Stimulated activated CD8-positive, alpha-beta memory T cell treated with anti-CD3 and anti-CD28 coated beads, Interleukin-7, amount 100 ng/mL, for 48 hours (primary cell): Measurements from ENCODE around the gene FAF2.
"Not testable (repeated sequence)": the region's sequence is repeated elsewhere in the genome, so short reads cannot be mapped to it uniquely, and the experiment has no call there.

Source experiments
- DNase-seq, 2 donors: peaks; one replicate each; pipeline ENCODE4 v3.0.0-alpha.2; 2020; ENCODE audit warnings: low read depth in 1 of 2; ENCODE audit errors: extremely low read depth in 1 of 2

The FAF2 gene

DNA sequence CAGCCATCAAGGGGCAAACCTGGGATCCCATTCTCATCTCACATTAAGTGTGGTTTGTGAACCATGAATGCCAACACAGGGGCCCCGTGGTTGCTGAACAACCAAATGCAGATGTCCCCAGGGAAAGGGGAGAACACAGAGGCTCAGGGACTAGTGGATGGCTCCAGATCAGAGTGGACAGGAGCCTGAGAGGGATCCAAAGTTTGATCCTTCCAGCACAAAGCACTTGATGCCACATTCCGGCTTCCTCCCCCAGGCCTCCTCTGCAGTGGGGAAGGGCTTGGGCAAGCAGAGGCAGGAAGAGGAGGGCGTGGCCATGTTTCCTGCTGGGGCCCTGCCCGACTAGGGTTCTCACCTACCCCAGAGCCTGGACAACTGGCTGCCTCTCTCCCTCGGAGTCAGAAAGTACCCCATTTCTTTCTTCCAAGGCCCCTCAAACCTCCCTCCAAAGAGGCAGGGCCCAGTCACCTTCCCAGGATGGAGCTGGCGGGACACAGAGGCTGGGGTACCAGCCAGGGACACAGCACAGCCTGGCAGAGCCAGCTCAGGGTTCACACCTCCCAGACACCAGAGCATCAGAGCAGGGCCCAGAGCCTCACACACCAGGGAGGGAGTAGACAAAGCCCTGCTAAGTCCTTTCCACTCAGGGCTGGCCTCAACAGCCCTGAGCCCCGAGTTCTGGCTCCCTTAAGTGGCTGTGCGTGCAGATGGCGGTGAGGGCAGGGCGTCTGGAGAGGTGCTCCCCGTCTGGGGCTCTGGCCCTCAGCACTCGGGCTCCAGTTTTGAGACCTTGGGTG, 93.4 kb downstream of the FAF2 start:
- DNase-seq = no peak

DNA sequence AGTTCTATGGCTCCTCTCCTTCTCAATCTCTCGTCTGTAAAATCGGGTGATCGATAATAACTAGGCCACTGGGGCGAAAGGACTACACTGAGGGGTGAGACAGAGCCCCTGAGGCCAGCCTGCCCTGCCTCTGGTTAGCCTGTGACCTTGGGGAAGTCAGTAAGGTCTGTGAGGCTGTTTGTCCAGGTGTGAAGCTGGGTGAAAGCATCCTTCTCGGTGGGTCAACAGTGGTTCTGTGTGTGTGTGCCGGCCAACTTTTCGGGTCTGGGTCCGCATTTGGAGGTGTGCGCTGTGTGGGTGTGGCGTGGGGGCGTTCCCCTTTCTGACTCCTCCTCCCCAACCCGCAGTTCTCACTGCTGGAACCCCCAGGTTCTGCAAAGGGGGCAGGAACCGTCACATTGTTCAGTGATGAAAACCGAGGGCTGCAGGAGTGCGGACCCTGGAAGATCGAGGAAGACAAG, 94.0 kb downstream of the FAF2 start:
- DNase-seq = no peak

DNA sequence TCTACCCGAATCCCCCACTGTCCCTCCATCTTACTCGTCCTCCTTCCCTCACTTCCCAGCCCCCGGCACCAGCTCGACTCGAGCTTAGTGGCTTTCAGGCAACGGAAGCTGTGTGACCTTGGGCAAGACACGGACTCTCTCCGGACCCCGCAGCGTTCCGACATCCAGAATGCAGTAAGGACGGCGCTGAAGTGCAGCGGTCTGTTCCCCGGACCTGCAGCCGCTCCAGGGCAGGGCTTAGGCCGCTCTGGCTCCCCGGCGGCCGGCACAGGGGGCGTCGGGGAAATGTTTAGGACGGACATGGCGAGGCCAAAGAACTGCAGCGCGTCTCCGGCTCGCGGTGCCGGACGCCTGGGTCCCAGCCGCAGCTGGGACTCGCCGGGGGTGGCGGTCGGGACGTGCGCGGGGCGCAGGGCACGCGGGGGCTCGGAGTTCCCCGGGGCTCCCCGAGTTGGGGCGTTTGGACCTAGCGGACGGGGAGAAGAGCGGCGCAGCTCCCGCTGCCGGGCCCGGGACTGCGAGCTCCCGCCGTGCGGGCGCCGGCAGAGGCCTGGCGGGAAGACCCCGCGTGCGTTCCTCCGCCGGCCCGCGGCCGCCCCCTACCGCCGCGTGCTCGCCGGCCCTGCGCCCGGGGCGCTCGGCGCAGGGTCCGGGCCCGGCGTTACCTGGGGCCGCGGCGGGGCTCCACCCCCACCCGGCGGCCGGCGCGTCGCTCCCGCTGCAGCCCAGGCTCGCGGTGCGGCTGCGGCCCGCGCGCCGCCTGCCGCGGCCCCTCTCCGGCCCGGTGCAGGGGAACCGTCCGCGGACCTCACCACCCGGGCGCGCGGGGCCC, 94.6 kb downstream of the FAF2 start:
- no peak for DNase-seq

DNA sequence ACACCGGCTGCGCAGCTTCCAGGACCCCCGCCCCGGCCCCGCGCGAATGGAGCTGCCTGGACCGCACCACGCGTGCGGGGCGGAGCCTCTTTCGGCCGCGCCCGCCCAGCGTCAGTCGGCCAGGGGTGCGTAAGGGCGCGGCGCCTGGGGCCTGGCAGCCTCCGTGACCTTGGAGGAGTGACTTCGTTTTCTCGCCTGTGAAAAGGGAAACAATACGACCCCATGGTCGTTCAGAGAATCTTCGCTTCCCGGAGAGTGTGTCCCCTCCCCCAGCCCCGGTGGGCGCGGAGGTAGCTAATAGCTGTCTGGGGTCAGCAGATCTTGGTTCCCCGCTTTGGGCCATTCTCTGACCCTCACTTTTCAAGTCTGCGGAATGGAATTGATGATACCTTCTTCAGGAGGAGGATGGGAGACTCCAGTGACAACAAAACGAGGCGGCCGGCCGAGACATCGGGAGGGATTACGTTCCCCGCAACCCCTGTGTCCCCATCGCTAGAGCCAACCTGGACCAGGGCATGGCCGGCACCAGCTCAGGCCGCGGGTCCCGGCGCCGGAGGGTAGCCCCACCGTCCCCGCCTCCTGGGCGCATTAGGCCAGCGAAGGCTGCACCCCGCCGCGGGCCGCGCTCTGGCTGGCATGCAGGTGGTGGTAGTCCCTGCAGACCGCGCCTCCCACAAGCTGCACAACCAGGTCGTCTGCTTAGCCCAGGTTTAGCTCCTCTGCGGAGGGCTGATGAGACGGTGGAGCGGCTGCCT, 95.4 kb downstream of the FAF2 start:
- no peak for DNase-seq

DNA sequence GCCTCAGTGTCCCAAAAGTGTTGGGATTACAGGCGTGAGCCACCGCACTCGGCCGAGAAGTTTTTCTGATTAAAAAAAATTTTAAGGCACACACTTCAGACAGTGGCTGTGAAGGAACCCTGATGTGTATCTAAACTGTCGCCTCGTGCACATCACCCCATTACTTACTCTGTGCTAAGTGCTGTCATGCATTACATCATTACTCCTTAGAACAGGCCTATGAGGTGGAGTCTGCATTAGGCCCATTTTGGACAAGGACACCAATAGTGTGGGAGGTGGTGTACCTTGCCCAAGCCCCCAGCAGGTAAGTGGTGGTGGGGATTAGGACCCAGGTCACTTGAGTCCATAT, 97.2 kb downstream of the FAF2 start:
- DNase-seq = no peak

DNA sequence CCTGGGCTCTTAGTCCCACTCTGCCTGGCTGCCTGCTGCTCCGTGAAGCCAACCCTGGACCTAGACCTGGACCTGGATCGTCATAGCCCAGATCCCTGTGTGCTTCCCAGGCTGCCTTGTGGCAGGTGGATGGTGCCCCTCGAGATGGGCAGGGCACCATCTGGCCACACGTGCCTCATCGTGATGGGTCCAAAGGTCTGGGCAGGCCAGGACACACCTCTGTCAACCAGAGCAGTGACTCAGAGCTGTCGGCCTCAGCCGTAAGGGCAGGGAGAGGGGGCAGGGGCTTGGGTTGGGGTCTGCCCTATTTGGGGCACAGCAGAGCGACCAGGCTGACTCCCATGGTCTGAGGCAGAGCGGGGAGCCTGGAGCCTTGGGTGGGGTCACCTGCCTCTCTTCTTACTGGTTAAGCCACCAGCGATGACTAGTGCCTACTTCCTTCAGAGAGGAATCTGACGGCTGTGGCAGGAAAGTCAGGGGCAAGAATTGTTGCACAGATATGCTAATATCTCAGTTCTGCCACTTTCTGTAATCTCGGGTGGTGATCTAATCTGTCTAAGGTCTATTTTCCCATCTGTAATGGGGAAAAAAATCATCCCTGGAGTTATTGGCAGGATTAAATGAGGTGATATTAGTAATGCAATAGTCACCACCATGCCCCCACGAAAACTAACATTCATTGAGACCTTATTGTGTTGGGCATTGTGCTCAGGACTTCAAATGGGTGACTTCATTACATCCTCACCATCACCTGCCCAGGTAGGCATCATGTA, 97.7 kb downstream of the FAF2 start:
- DNase-seq = no peak

DNA sequence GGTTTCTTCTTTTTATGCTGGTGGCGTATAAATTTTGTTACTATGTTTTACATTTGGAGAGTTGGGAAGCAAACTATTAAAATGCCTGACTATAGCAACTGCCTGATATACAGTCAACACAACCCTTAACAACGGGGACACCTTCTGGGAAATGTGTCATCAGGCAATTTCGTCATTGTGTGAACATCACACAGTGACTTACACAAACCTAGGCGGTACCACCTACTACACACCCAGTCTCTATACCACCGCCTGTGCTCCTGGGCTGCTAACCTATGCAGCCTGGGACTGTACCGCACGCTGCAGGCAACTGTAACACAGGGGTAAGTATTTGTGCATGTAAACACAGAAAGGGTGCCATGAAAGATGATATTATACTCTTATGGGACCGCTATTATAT, 99.6 kb downstream of the FAF2 start:
- no peak for DNase-seq

DNA sequence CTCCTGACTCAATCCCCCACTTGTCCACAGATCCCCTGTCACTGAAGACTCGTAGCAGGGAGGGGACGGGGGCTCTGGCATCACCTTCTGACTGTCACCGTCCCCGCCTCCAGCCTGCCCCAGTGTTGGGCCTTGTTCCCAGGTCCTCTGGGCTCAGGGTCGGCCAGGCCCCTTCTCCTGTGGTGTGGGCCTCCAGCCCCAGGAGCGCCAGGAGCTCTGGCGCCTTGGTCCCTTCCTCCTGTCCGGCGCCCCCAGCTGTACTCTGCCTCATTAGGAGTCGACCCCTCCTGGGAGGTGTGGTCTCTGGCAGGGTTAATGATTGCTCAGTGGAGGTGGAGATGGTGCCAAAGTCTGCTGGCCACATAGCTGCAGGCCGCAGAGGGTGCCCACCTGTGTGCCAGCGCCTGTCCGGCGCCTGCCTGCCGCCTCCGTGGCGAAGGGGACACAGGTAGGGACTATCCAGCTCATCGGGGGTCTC, 100.8 kb downstream of the FAF2 start, which contains the start of gene CDHR2:
TSS of gene CDHR2 (plus strand) at position 376 of the 478 bp plus-strand sequence. CDS start 16,011 bp downstream, outside the sequence.
- no peak for DNase-seq

DNA sequence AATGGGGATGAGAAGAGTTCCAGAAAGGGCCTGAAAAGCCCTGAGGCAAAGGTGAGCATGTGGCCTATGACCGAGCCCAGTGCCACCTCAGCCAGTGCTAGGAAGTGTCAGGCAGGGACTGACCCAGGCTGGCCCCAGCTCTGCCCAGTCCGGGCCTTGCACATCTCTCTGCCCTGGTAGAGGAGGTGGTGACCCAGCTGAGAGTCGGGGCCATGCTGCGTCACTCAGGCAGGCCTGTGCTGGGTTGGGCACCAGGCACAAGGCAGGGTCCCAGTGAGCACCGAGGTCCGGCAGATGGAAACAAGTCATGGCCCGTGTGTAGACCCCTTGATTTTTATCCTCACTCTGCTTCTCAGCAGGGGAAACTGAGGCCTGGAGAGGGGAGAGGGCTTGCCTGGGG, 101.7 kb downstream of the FAF2 start:
- no peak for DNase-seq

DNA sequence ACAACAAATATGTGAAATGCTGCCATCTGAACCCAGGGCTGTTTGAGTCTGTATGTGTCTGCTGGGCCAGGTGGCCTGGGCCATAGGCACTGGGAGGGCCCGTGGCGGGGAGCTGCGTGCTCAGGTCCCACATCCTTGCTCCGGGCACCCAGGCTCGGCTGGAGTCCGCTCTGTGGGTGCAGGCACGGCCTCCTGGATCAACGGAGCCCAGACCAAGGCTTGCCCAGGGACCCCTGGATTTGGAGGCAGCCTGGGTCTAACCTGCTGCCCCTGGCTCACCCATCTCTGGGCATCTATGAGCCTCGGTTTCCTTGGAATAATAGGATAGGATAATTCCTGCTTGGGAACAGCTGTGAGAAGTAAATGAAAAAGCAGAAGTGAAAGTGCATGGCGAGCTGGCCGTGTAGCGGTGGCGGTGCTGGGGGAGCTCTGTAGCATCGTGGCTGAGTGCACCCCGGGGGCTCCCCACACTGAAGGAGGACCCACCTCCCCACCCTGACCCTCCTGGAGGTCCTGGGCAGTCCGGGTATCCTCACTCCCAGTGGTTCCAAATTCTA, 102.2 kb downstream of the FAF2 start:
- no peak for DNase-seq

DNA sequence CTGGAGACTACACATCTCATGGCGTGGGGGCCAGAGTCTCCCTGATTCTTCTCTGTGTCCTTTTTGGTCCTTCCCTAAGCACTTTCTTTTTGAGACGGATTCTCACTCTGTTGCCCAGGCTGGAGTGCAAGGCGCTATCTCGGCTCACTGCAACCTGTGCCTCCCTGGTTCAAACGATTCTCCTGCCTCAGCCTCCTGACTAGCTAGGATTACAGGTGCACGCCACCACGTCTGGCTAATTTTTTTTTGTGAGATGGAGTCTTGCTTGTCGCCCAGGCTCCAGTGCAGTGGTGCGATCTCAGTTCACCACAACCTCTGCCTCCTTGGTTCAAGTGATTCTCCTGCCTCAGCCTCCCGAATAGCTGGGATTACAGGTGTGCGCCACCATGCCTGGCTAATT, 102.8 kb downstream of the FAF2 start:
- DNase-seq = not testable (repeated sequence)

DNA sequence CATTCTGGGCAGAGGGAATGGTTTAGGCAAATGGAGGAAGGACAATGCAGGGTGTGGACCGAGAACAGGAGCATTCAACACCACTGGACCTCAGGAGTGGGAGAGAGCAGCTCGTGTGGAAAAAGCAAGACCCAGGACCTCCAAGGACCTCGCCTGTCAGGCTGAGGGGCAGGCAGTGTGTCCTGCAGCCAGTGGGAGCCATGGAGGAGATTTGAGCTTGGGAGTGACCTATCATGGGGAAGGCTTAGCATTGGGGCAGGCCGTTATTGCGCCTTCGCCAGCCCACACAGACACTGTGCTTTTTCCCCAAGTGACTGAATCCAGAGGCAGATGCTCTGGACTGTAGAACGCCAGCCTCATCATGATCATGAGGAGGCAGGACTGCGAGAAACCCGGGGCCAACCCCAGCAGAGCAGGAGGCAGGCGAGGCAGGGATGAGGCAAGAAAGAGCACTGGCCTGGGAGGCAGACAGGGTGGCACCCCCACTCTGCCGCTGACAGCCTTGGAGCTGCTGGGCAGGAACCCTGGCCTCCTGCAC, 104.2 kb downstream of the FAF2 start:
- no peak for DNase-seq

DNA sequence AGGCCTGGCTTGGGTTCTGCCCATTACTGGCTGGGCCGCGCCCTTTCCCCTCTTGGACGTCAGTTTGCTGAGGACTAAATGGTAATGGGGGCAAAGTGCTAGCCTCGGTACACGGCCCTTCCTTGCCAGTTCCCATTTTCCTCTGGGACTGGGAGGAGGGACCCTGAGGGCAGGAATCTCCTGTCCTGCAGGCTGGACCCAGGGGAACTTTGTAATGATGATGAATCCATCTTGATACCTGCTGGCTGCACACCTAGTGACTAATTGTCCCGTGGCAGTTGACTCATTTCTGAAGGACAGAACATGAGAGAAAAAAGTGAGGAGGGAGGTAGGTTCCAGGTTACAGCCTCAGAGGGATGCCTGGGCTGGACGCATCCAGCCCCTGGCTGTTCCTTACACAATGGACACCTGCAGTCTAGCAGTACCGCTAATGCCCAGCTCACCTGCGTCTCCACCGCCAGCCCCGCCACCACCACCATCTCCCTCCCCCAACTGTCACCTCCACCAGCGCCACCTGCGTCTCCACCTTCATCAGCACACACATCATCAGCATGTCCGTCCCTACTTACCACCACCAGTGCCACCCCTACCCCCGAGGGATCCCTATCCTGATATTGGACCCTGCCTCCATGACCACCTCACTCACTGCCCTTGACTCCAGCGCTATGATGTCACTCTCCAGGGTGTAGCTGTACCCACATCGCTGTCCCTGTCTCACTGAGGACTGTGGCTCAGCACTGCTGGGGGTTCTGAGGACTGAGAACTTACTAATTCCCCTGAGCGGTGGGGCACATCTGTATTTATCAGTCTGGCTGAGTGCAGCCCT, 105.3 kb downstream of the FAF2 start:
- DNase-seq = no peak

DNA sequence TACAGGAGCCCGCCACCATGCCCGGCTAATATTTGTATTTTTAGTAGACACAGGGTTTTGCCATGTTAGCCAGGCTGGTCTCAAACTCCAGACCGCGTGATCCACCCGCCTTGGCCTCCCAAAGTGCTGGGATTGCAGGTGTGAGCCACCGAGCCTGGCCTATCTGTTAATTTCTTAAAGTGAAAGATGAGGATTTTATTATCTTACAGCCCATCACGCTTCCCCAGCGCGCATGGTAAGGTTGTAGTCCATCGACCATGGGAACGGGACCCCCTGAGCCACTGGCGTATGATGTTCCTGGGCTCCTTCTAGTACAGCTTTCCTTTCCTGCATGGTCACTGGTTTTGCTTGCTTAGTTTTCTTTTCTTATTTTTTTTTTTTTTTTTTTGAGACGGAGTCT, 109.7 kb downstream of the FAF2 start:
- DNase-seq = no peak
